ENCODE data around the gene SMARCAL1.

Gene SMARCAL1

GRCh38 chr2:216406826-216407225 is 5.5 kb upstream of the SMARCAL1 start:
- TF ChIP-seq CTCF (IDR thresholded peaks at IDR 0.05; ENCODE audit: low read depth, low read length), result no peak
- no peak for DNase-seq (ENCODE audit: low read depth in 2 of 2)
- H3K4me3 ChIP-seq (replicated peaks in 1 of 2; ENCODE audit: low read depth in 2 of 2, low read length in 2 of 2), result no peak overlapping the region

DNA sequence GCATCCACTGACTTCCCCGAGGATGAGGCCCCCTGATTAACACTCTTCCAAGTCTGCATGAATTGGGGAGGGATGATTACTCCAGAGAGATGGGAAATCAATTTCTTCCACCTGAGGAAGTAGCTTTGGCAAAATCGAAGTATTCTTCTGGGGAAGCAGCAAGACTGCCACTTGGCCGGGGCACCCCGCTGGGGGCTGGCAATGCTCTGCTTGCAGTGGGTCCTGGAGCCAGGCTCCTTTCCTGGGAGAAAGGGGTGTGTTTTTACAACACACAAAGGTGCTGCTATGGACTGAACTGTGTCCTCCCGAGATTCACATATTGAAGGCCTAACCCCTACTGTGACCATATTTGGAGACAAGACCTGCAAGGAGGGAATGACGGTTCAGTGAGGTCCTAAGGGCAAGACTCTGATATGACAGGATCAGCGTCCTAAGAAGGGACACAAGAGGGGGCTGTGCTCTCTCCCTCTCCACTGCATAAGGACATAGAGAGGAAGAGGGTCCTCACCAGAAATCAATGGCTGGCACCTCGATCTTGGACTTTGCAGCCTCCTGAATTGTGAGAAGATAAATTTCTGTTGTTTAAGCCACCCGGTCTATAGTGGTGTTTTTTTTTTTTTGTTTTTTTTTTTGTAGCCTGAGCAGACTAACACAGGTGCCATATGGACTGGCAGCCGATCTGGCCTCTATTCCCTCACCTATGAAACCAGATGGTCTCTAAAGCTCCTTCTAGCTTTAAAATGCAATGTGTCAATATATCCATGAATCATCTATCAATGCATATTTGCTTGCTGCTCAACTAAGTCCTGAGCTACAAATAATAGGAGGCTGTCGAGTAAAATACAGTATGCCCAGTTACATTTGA is 3.6 kb upstream of the SMARCAL1 start:
- TF ChIP-seq CTCF (IDR thresholded peaks at IDR 0.05; ENCODE audit: low read depth, low read length), result no peak
- no peak overlapping the region for H3K4me3 ChIP-seq (replicated peaks in 1 of 2; ENCODE audit: low read depth in 2 of 2, low read length in 2 of 2)
- DNase-seq (ENCODE audit: low read depth in 2 of 2), result no peak

DNA sequence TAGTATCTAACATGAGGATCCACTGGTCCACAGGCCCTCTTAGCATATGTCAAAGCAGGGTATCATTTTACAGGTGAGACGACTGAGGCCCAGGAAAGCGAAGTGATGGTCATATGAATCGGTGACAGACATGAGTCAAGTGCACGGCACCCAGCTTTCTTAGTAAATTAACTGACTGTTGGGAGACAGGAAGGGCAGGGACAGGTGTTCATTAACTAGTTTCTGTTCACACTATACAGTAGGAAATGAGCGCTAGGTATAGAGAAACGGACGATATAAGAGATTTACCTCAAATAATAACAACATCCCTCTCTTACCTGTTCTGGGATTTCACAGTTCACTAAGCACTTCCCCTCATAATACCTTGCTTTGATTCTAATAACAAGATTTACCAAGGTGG is 1.7 kb upstream of the SMARCAL1 start:
- no peak for TF ChIP-seq CTCF (IDR thresholded peaks at IDR 0.05; ENCODE audit: low read depth, low read length)
- DNase-seq (ENCODE audit: low read depth in 2 of 2), result no peak
- no peak overlapping the region for H3K4me3 ChIP-seq (replicated peaks in 1 of 2; ENCODE audit: low read depth in 2 of 2, low read length in 2 of 2)

- no peak for DNase-seq (ENCODE audit: low read depth in 2 of 2)
Measured at GRCh38 chr2:216413882-216414281, 1.6 kb downstream of the SMARCAL1 start.

DNA sequence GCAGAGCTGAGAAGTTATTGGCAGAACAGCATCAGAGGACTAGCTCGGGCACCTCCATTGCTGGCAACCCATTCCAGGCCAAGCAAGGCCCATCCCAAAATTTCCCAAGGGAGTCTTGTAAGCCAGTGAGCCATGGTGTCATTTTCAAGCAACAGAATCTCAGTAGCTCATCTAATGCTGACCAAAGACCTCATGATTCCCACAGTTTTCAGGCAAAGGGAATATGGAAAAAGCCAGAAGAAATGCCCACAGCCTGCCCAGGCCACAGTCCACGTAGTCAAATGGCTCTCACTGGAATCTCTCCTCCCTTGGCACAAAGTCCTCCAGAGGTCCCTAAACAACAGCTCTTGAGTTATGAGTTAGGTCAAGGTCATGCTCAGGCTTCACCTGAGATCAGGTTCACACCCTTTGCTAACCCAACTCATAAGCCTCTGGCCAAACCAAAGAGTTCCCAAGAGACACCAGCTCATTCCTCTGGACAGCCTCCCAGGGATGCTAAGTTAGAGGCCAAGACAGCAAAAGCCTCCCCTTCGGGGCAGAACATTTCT is 2.6 kb downstream of the SMARCAL1 start:
- DNase-seq (ENCODE audit: low read depth in 2 of 2), result no peak
- no peak for TF ChIP-seq CTCF (IDR thresholded peaks at IDR 0.05; ENCODE audit: low read depth, low read length)

More at GRCh38 chr2:216413882-216414281, 1.6 kb downstream of the SMARCAL1 start:
- no peak overlapping the region for H3K4me3 ChIP-seq (replicated peaks in 1 of 2; ENCODE audit: low read depth in 2 of 2, low read length in 2 of 2)
- no peak for TF ChIP-seq CTCF (IDR thresholded peaks at IDR 0.05; ENCODE audit: low read depth, low read length)

DNA sequence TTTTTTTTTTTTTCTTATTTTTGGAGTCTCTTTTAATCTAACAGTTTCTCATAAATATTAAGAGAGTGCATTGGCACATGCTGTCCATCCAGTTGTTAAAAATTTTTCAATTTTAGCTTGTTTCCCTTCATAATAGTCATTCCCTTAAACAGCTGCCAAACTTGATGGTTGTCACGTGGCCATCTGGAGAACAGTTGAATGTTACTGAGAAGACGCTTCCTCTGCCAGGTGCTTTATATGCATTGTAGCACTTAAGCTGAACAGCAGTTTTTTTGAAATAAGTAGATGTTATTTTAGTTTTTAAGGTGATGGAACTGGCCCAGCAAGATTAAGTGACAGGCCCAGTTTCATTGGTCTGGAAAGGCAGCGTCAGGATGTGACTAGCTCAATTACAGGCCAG is 3.3 kb downstream of the SMARCAL1 start:
- TF ChIP-seq CTCF (IDR thresholded peaks at IDR 0.05; ENCODE audit: low read depth, low read length), result no peak
- no peak for DNase-seq (ENCODE audit: low read depth in 2 of 2)
- no peak overlapping the region for H3K4me3 ChIP-seq (replicated peaks in 1 of 2; ENCODE audit: low read depth in 2 of 2, low read length in 2 of 2)

More for the DNA sequence above, 2.6 kb downstream of the SMARCAL1 start:
- no peak overlapping the region for H3K4me3 ChIP-seq (replicated peaks in 1 of 2; ENCODE audit: low read depth in 2 of 2, low read length in 2 of 2)

Data from cardiac fibroblast (primary cell).